IPS-18c (cell line): ENCODE data around the gene ZC3H12D.
"Not testable (repeated sequence)": the region's sequence is repeated elsewhere in the genome, so short reads cannot be mapped to it uniquely, and the experiment has no call there.

Source experiments
- H3K4me3 ChIP-seq: 2 replicates; pipeline ENCODE4 v1.7.0; 2013; ENCODE audit warnings: low read depth, mild to moderate bottlenecking, low read length, moderate library complexity; ENCODE audit not compliant: insufficient read depth
- H3K9me3 ChIP-seq: one replicate; pipeline ENCODE4 v1.6.1; 2013; ENCODE audit warnings: mild to moderate bottlenecking, low read length, moderate library complexity; ENCODE audit not compliant: control insufficient read depth, insufficient read depth

Gene ZC3H12D

GRCh38 chr6:149484733-149485700 lies at the start of gene ZC3H12D:
ZC3H12D (minus strand) TSS chr6:149485014; CDS start chr6:149474543, 10,471 bp downstream.
- no peak within 1 kb of the TSS for H3K4me3 ChIP-seq

GRCh38 chr6:149529650-149530049 lies 44.8 kb upstream of the ZC3H12D start:
- H3K9me3 ChIP-seq = no peaks in the 10 kb centered on the region
- no peak overlapping the region for H3K4me3 ChIP-seq

More at GRCh38 chr6:149484733-149485700, at the start of gene ZC3H12D:
- no peaks in the 10 kb centered on the region for H3K9me3 ChIP-seq

GRCh38 chr6:149515494-149515893 lies 30.7 kb upstream of the ZC3H12D start:
- no peak overlapping the region for H3K4me3 ChIP-seq
- no peaks in the 10 kb centered on the region for H3K9me3 ChIP-seq

- H3K9me3 ChIP-seq = no peaks in the 10 kb centered on the region
- H3K4me3 ChIP-seq = no peak overlapping the region
Measured at GRCh38 chr6:149513915-149514314, 29.1 kb upstream of the ZC3H12D start.

GRCh38 chr6:149510793-149511512 lies 26.1 kb upstream of the ZC3H12D start:
- H3K4me3 ChIP-seq = no peak overlapping the region
- H3K9me3 ChIP-seq = no peaks in the 10 kb centered on the region

GRCh38 chr6:149508485-149508884 lies 23.7 kb upstream of the ZC3H12D start:
- Histone ChIP-seq H3K4me3 (no peak overlapping the region), H3K9me3 (no peaks in the 10 kb centered on the region)

- no peak overlapping the region for H3K4me3 ChIP-seq
- H3K9me3 ChIP-seq = no peaks in the 10 kb centered on the region
Measured at GRCh38 chr6:149503872-149504271, 19.1 kb upstream of the ZC3H12D start.

- Histone ChIP-seq H3K4me3 (no peak overlapping the region), H3K9me3 (no peaks in the 10 kb centered on the region)
Measured at GRCh38 chr6:149503276-149503675, 18.5 kb upstream of the ZC3H12D start.

GRCh38 chr6:149501768-149502167 lies 17.0 kb upstream of the ZC3H12D start:
- H3K9me3 ChIP-seq = no peaks in the 10 kb centered on the region
- no peak overlapping the region for H3K4me3 ChIP-seq

- no peak overlapping the region for H3K4me3 ChIP-seq
- no peaks in the 10 kb centered on the region for H3K9me3 ChIP-seq
Measured at GRCh38 chr6:149501201-149501600, 16.4 kb upstream of the ZC3H12D start.

- no peak overlapping the region for H3K4me3 ChIP-seq
- no peaks in the 10 kb centered on the region for H3K9me3 ChIP-seq
Measured at GRCh38 chr6:149500096-149500495, 15.3 kb upstream of the ZC3H12D start.

- Histone ChIP-seq H3K4me3 (no peak overlapping the region), H3K9me3 (no peaks in the 10 kb centered on the region)
Measured at GRCh38 chr6:149499066-149499465, 14.3 kb upstream of the ZC3H12D start.

GRCh38 chr6:149497365-149497764 lies 12.6 kb upstream of the ZC3H12D start:
- no peaks in the 10 kb centered on the region for H3K9me3 ChIP-seq
- no peak overlapping the region for H3K4me3 ChIP-seq

- H3K4me3 ChIP-seq, H3K9me3 ChIP-seq: not testable (repeated sequence)
Measured at GRCh38 chr6:149496597-149496996, 11.8 kb upstream of the ZC3H12D start.

- not testable (repeated sequence) for H3K4me3 ChIP-seq, H3K9me3 ChIP-seq
Measured at GRCh38 chr6:149495349-149496016, 10.7 kb upstream of the ZC3H12D start.

- not testable (repeated sequence) for H3K4me3 ChIP-seq, H3K9me3 ChIP-seq
Measured at GRCh38 chr6:149494810-149495209, 10.0 kb upstream of the ZC3H12D start.

GRCh38 chr6:149493761-149494320 lies 9.0 kb upstream of the ZC3H12D start:
- no peaks in the 10 kb centered on the region for H3K9me3 ChIP-seq
- H3K4me3 ChIP-seq = no peak overlapping the region
